Esophagus (tissue), 2 donors: ENCODE measurements around the gene NDC1. TPM values are rescaled to one million over a fixed set of nuclear protein-coding genes. Genes with fewer than 3 reads are reported as not detected.

Experiments used
- H3K27ac ChIP-seq, 2 donors: one replicate each; pipeline ENCODE4 v1.5.1; 2013; ENCODE audit warnings: low read depth in 2 of 2, mild to moderate bottlenecking in 2 of 2, inconsistent platforms in 1 of 2, low read length in 1 of 2, moderate library complexity in 1 of 2
- H3K27me3 ChIP-seq, 2 donors: one replicate each; pipeline ENCODE4 v1.6.1; 2013; ENCODE audit warnings: low read length in 2 of 2, control low read depth in 1 of 2, mild to moderate bottlenecking in 1 of 2; ENCODE audit not compliant: insufficient read depth in 2 of 2, control insufficient read depth in 1 of 2
- H3K36me3 ChIP-seq, 2 donors: one replicate each; pipeline ENCODE4 v1.6.1; 2013; ENCODE audit warnings: low read length in 1 of 2; ENCODE audit not compliant: control insufficient read depth in 2 of 2, insufficient read depth in 2 of 2
- H3K4me1 ChIP-seq, 2 donors: one replicate each; pipeline ENCODE4 v1.6.1; 2013; ENCODE audit warnings: low read length in 1 of 2; ENCODE audit not compliant: control insufficient read depth in 2 of 2, insufficient read depth in 2 of 2
- H3K4me3 ChIP-seq, 2 donors: one replicate each; pipeline ENCODE4 v1.5.1; 2013; ENCODE audit warnings: low read length in 2 of 2, mild to moderate bottlenecking in 2 of 2, low read depth in 1 of 2, moderate library complexity in 1 of 2
- H3K9me3 ChIP-seq, 2 donors: one replicate each; pipeline ENCODE4 v1.6.1; 2013; ENCODE audit warnings: mild to moderate bottlenecking in 2 of 2, low read depth in 1 of 2, low read length in 1 of 2, moderate library complexity in 1 of 2; ENCODE audit not compliant: control insufficient read depth in 2 of 2, insufficient read depth in 1 of 2
- WGBS, 2 donors: extraction: QIAGEN DNeasy Blood & Tissue Kit; methylation state at CpG; one replicate each; pipeline ENCODE4 v1.1.7; 2013; 5-methylcytosine and 5-hydroxymethylcytosine counted together
- polyA plus RNA-seq, 2 donors: library from polyadenylated mRNA; stranded (reverse); fragments of 200-250 nt; gene quantifications; one replicate each; pipeline ENCODE4 v1.2.3, GENCODE V29; 2013
- donor health status: healthy with polysubstance abuse.
- donor health status: Bipolar disorder and iron deficiency.

NDC1 gene
- polyA plus RNA-seq, 2 donors: 4.9 to 7.1 TPM

DNA sequence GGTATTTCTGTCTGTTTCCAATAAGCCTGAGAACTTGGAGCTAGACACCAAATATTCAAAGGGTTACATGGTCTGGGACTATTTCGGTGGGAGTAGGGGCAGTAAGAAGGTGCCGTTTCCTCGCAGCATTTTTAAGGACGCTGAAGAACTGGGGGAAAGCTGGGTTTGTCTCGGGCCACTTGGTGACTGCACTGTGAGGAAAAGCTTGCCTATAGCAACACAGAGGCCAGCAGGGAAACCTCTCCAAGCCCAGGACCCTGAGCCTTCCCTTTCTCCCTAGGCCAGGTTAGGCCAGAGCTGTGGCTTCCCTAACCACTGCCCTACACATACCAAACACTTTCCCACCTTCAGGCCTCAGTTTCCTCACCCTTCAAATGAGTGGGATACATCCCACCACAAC lies 102.4 kb downstream of the NDC1 start:
- Histone ChIP-seq H3K4me3 (no peak overlapping the region), H3K27me3 (peaks cover 6 to 16% of the 10 kb centered on the region in 2 donors), H3K36me3 (no peaks in the 10 kb centered on the region), H3K4me1 (peaks cover 4 to 10% of the 10 kb centered on the region in 2 donors), H3K9me3 (no peaks in the 10 kb centered on the region), H3K27ac (no peak overlapping the region)
- WGBS, 2 donors: 90 to 94% methylated on average over 5 of the region's 5 CpGs

DNA sequence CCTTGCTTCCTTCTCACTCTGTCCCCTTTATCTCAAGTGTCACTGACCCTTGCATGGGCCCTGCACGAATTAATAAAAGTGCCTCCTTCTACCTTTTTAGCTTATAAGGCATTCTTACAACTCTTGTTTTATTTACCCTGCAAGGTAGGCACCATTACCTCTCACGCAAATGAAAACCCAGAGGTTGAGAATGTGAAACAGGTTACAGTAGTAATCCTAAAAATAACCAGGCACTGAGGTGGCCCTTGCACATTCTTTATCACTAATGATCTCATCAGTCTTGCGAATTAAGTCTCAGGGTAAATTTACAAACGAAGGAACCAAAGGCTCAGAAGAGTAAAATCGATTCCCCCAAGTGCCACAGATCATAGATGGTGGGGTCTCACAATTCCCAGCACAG lies 102.8 kb downstream of the NDC1 start:
- peaks cover 6 to 16% of the 10 kb centered on the region in 2 donors for H3K27me3 ChIP-seq

DNA sequence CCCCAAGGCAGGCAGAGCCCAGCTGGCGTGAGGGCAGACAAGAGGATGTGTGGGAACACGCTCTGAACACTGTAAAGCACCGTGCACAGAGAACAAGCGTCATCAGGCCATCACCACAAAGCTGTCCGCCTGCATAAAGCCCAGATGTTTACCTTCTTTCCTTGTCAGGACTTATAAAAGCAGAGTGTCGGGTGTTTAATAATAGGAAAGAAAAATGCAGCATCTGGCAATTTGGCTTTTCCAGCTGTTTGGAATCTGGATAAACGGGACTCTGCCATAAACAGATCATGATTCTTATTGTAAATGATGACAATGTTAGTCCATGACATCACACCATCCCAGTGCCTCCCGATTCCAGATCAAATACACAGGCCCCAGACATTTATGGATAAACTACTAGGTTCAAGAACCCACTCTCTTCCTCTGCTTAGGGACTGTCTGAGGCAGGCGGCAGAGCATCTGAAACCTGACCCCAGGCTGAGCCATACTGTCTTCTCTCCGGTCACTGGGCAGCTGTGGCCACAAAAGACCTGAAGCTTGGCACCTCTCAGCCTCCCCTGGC lies 103.4 kb downstream of the NDC1 start:
- Histone ChIP-seq H3K4me1 (peaks cover 4 to 10% of the 10 kb centered on the region in 2 donors), H3K4me3 (no peak overlapping the region), H3K36me3 (no peaks in the 10 kb centered on the region), H3K9me3 (no peaks in the 10 kb centered on the region), H3K27me3 (peaks cover 6 to 16% of the 10 kb centered on the region in 2 donors), H3K27ac (peak overlapping the region in 1 of 2 donors; percentile 26)
- 48 to 58% methylated on average over 10 of the region's 10 CpGs for WGBS, 2 donors

More for the DNA sequence above, 102.8 kb downstream of the NDC1 start:
- H3K27ac ChIP-seq: peak overlapping the region in 1 of 2 donors; percentile 26
- H3K9me3 ChIP-seq: no peaks in the 10 kb centered on the region
- H3K4me1 ChIP-seq: peaks cover 4 to 10% of the 10 kb centered on the region in 2 donors
- 77 to 82% methylated on average over 5 of the region's 5 CpGs for WGBS, 2 donors
- H3K36me3 ChIP-seq: no peaks in the 10 kb centered on the region
- H3K4me3 ChIP-seq: no peak overlapping the region

DNA sequence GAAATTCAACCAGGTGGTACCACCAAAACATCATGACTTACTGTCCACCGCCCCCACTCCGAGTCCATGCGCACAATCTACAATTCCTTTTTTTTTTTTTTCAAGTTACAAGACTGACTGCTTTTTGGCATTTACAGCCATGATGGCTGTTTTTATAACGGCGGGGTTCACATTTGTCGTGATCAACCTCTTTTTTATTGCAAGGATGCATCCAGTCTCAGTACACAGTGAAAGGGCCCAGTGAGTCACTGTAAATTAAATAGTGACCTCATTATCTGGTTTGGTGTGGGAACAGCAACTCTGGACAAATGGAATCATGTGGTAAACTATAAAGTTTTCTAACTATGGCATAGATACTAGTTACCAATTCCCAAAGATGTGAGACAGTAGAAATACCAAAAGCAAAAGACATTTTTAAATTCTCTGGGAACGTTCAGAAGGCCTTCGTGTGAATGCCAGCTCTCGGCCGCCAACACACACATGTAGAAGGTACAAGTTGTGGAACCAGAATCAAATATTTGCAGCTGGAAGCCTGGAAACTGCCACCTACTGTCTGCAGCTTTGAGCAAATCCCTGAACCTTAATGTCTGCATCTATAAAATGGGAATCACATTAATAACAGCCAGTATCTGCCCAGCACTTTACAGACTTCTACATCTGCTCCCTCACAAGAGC lies 104.0 kb downstream of the NDC1 start:
- Histone ChIP-seq H3K27me3 (peaks cover 6 to 16% of the 10 kb centered on the region in 2 donors), H3K9me3 (no peaks in the 10 kb centered on the region), H3K36me3 (no peaks in the 10 kb centered on the region), H3K4me3 (no peak overlapping the region), H3K27ac (no peak overlapping the region), H3K4me1 (peaks cover 4 to 10% of the 10 kb centered on the region in 2 donors)
- 81 to 87% methylated on average over 10 of the region's 10 CpGs for WGBS, 2 donors

DNA sequence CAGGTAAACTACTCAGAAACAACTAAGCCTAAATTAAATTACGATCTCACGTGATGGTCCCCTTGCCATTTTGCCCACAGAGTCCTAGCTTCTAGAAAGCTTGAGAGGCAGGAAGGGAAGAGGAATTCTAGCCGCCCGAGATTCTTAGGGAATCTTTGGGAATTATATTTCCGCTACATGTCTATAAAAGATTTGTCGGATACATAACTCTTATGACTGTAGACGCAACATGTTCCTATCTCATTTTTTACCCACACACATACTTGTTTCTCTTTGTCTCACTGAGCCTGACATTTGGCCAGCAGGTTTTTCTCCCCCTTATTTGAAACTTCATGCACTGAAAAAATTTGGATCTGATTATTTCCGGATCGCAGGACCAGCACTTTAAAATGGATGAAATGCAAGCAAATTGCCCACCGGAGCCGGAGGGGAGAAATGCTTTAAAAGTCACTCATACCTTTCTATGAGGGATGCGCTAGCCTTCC lies 104.6 kb downstream of the NDC1 start:
- Histone ChIP-seq H3K9me3 (no peaks in the 10 kb centered on the region), H3K27ac (no peak overlapping the region), H3K4me3 (no peak overlapping the region), H3K36me3 (no peaks in the 10 kb centered on the region), H3K27me3 (peaks cover 5 to 12% of the 10 kb centered on the region in 2 donors), H3K4me1 (peaks cover 4 to 7% of the 10 kb centered on the region in 2 donors)
- WGBS, 2 donors: 90 to 91% methylated on average over 12 of the region's 12 CpGs

DNA sequence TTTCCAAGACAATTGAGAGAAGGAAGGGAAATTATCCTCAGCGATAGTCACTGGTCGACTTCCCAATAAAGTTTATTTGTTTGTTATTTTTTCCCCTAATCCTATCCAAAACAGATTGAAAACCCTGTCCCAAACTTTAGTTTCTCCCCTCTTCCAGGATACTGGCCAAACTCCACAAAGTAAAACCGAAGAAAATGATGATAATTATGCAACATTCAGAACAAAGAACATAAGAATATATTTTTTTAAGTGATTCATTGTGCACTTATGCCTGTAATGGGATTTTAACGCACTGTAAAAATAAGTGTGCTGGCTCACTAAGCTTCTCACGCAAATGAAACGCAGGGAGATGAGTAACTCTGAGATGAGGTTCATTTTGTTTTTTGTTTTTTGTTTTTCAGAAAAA lies 105.2 kb downstream of the NDC1 start:
- no peak overlapping the region for H3K27ac ChIP-seq
- H3K4me3 ChIP-seq: no peak overlapping the region
- H3K36me3 ChIP-seq: no peaks in the 10 kb centered on the region
- peaks cover 3 to 11% of the 10 kb centered on the region in 2 donors for H3K27me3 ChIP-seq
- peaks cover 1 to 4% of the 10 kb centered on the region in 2 donors for H3K4me1 ChIP-seq
- WGBS, 2 donors: 49 to 63% methylated on average over 6 of the region's 6 CpGs
- H3K9me3 ChIP-seq: no peaks in the 10 kb centered on the region

DNA sequence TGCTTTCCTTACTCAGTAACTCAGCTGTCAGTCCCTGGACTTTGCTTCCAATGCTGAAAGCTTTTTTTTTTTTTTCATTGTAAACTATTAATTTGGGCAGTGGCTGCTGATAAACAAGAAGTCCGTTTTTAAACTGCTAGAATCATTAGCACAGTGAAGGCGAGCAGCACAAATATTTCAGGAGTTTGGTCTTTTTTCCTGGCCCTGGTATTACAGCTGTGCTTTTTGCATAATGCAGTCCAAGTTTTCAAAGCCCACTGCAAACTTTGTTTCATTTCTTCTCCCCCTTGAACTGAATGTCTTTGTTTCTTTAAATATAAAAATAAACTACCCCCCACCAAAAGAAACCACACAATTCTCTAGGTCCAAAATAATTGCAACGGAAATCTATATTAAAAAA lies 105.7 kb downstream of the NDC1 start:
- H3K27me3 ChIP-seq: peaks cover 3 to 6% of the 10 kb centered on the region in 2 donors
- no peaks in the 10 kb centered on the region for H3K4me1 ChIP-seq
- WGBS, 2 donors: 44 to 45% methylated on average over 3 of the region's 3 CpGs
- H3K36me3 ChIP-seq: no peaks in the 10 kb centered on the region
- no peaks in the 10 kb centered on the region for H3K9me3 ChIP-seq
- H3K27ac ChIP-seq: peak overlapping the region in 1 of 2 donors; percentile 27
- no peak overlapping the region for H3K4me3 ChIP-seq

DNA sequence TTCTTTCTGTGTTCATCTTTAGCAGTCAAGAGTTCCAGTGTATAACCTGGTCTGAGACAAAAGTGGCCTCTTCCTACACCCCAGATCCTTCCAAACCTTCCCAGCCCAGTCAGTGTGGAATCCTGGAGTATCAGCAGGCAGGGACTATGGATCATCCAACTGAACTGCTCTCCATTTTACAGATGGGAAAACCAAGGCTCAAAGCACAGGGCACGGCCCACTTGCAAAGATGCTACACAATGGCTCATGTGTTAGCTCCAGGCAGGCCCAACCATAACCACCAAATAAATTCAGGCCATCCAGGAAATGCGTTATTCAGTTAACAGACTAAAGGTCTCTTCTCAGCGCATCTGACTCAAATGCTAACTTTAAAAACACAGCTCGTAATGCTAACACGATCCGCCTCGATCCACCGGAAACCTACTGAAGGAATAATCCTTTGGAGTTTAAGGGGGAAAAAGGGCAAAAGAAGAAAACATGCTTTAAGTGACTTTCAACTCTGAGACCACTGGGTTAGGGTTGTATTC lies 106.3 kb downstream of the NDC1 start:
- H3K4me3 ChIP-seq: no peak overlapping the region
- no peaks in the 10 kb centered on the region for H3K36me3 ChIP-seq
- peaks cover 1 to 2% of the 10 kb centered on the region in 2 donors for H3K27me3 ChIP-seq
- H3K4me1 ChIP-seq: no peaks in the 10 kb centered on the region
- H3K9me3 ChIP-seq: no peaks in the 10 kb centered on the region
- WGBS, 2 donors: 83 to 88% methylated on average over 8 of the region's 8 CpGs
- H3K27ac ChIP-seq: peak overlapping the region in 1 of 2 donors; percentile 27

DNA sequence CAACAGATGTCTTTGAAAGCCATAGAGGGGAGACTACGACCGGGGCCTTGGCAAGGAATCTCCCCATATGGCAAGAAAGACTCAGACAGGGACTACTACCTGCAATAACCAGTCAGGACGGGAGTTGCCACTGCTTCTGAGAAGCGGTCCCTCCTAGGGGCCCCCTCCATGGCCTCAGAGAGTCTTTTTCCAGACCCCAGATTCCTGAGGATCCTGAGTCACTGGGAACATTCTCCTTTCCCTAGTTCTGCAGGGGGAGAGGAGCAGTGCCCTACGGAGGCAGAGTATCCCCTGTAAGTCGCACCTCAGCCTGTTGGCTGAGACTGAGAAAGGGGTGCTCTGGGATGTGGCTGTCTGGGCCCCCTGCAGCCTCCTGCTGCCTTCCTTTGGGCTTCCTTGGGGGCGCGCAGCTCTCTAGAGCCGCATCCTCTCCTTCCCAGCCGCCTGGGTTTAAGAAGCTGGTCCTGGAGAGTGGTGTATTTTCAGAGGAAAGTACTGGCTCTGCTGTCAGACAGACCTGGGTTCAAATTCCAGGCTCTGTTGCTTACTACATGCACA lies 107.0 kb downstream of the NDC1 start:
- H3K4me1 ChIP-seq: no peaks in the 10 kb centered on the region
- H3K27ac ChIP-seq: no peak overlapping the region
- no peaks in the 10 kb centered on the region for H3K9me3 ChIP-seq
- no peaks in the 10 kb centered on the region for H3K27me3 ChIP-seq
- no peak overlapping the region for H3K4me3 ChIP-seq
- no peaks in the 10 kb centered on the region for H3K36me3 ChIP-seq
- WGBS, 2 donors: 91 to 94% methylated on average over 10 of the region's 10 CpGs
